Chondrocyte (in vitro differentiated cells): ENCODE measurements around the gene SCRN1. TPM values are rescaled to one million over a fixed set of nuclear protein-coding genes. Genes with fewer than 3 reads are reported as not detected.

Experiments
- DNase-seq: peaks from one replicate; pipeline ENCODE4 v3.0.0; 2021; ENCODE audit warnings: mixed read lengths, low spot score
- H3K27ac Mint-ChIP-seq: one replicate; pipeline ENCODE4 v1.8.0; 2021; ENCODE audit warnings: mild to moderate bottlenecking, moderate library complexity, mixed read lengths; ENCODE audit not compliant: unreplicated experiment
- H3K27me3 Mint-ChIP-seq: 2 replicates; pipeline ENCODE4 v1.8.0; 2021; ENCODE audit warnings: low read depth, mixed read lengths
- H3K36me3 Mint-ChIP-seq: 2 replicates; pipeline ENCODE4 v1.8.0; 2021; ENCODE audit warnings: low read depth, mixed read lengths
- H3K4me1 Mint-ChIP-seq: 2 replicates; pipeline ENCODE4 v1.8.0; 2021; ENCODE audit warnings: low read depth, mild to moderate bottlenecking, mixed read lengths
- H3K4me3 Mint-ChIP-seq: one replicate; pipeline ENCODE4 v1.8.0; 2021; ENCODE audit warnings: mild to moderate bottlenecking, moderate library complexity, mixed read lengths; ENCODE audit not compliant: unreplicated experiment
- H3K9me3 Mint-ChIP-seq: 2 replicates; pipeline ENCODE4 v1.8.0; 2021; ENCODE audit warnings: low read depth, mixed read lengths
- total RNA-seq: library from RNA; stranded (reverse); gene quantifications from 3 replicates; pipeline ENCODE4 v1.2.1, GENCODE V29; 2021
- TF ChIP-seq, protein P1 (sequence below): fragments of 200-600 bp; sonication (generic); IDR thresholded peaks from 2 replicates; pipeline ENCODE4 v1.5.0; 2021; ENCODE audit warnings: antibody characterized with exemption, mild to moderate bottlenecking, moderate library complexity

Gene SCRN1
- total RNA-seq, 1 donor from 2014 or later, result 129 TPM

DNA sequence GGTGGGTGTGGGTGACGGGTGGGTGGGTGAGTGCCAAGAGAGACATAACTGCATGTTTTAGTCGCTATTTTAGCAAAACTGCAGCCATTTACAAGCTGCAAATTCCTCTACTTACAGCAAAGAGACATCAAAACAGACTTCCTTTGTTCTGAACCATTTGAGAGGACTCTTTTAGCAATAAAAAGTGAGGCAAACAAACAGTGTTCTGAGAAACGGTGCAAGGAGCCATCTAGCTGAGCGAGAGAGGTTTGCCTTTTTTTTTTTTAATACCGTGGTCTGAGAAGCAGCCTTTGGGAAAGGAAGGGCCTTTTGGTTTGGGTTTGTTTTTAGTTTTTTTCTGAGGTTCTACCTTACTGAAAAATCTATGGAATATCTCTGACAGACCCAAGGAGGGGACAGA is 62.9 kb downstream of the SCRN1 start:
- no peaks in the 10 kb centered on the region for H3K27me3 Mint-ChIP-seq
- no peak for DNase-seq
- TF ChIP-seq, protein P1, sequence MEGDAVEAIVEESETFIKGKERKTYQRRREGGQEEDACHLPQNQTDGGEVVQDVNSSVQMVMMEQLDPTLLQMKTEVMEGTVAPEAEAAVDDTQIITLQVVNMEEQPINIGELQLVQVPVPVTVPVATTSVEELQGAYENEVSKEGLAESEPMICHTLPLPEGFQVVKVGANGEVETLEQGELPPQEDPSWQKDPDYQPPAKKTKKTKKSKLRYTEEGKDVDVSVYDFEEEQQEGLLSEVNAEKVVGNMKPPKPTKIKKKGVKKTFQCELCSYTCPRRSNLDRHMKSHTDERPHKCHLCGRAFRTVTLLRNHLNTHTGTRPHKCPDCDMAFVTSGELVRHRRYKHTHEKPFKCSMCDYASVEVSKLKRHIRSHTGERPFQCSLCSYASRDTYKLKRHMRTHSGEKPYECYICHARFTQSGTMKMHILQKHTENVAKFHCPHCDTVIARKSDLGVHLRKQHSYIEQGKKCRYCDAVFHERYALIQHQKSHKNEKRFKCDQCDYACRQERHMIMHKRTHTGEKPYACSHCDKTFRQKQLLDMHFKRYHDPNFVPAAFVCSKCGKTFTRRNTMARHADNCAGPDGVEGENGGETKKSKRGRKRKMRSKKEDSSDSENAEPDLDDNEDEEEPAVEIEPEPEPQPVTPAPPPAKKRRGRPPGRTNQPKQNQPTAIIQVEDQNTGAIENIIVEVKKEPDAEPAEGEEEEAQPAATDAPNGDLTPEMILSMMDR, result no peak
- H3K27ac Mint-ChIP-seq, result no peak overlapping the region
- H3K4me1 Mint-ChIP-seq, result peaks cover under 1% of the 10 kb centered on the region
- peaks cover 15% of the 10 kb centered on the region for H3K36me3 Mint-ChIP-seq
- H3K4me3 Mint-ChIP-seq, result no peak overlapping the region
- no peaks in the 10 kb centered on the region for H3K9me3 Mint-ChIP-seq

- Mint-ChIP-seq H3K27ac (no peak overlapping the region), H3K4me1 (peaks cover 3% of the 10 kb centered on the region), H3K9me3 (no peaks in the 10 kb centered on the region), H3K4me3 (no peak overlapping the region), H3K27me3 (no peaks in the 10 kb centered on the region), H3K36me3 (peaks cover 17% of the 10 kb centered on the region)
- no peak for DNase-seq
- TF ChIP-seq, protein P1, result no peak
Measured at GRCh38 chr7:29926216-29926615, 63.4 kb downstream of the SCRN1 start.

DNA sequence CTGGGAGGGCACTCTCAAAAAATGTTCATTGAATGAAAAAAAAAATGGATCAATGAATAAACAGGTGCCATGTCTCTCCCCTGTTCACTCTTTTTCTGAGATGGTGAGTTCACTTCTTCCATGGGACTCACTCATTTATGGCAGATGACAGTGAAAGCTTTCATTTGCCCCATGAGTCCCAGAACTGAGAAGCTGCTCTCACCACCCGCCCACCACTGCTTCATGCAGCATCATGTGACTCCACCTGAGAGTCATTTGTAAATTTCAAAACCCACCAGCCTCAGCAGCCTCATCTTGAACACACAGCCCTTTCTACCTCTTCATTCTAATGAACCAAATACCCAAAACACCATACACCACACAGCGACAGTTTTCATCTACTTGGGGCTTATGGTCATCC is 64.9 kb downstream of the SCRN1 start:
- peaks cover 16% of the 10 kb centered on the region for H3K36me3 Mint-ChIP-seq
- peaks cover 3% of the 10 kb centered on the region for H3K4me1 Mint-ChIP-seq
- TF ChIP-seq, protein P1, result no peak
- H3K4me3 Mint-ChIP-seq, result no peak overlapping the region
- DNase-seq, result no peak
- no peaks in the 10 kb centered on the region for H3K27me3 Mint-ChIP-seq
- H3K27ac Mint-ChIP-seq, result no peak overlapping the region
- H3K9me3 Mint-ChIP-seq, result no peaks in the 10 kb centered on the region

DNA sequence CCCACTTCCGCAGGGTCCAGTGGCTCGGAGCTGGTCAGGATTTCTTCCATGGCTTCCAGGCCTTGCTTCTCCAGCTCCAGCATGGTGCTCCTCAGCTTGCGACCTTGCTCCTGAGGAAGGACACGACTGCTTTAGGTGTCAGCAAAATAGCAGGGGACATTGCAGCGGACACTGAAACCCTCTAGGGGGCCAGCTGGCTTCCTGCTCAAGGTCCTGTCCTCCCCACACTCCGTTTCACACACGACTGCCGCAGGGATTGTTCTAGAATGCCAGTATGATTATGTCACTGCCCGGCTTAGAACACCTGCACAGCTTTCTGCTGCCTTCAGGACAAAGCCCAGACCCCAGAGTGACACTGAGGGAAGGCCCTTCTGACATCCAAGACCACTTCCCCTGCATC is 65.6 kb downstream of the SCRN1 start:
- no peaks in the 10 kb centered on the region for H3K9me3 Mint-ChIP-seq
- peaks cover 3% of the 10 kb centered on the region for H3K4me1 Mint-ChIP-seq
- no peaks in the 10 kb centered on the region for H3K27me3 Mint-ChIP-seq
- H3K4me3 Mint-ChIP-seq, result no peak overlapping the region
- TF ChIP-seq, protein P1, result no peak
- DNase-seq, result no peak
- H3K36me3 Mint-ChIP-seq, result peaks cover 21% of the 10 kb centered on the region
- H3K27ac Mint-ChIP-seq, result no peak overlapping the region

GRCh38 chr7:29922921-29923700 is 66.5 kb downstream of the SCRN1 start:
- H3K36me3 Mint-ChIP-seq, result peaks cover 24% of the 10 kb centered on the region
- no peak overlapping the region for H3K27ac Mint-ChIP-seq
- DNase-seq, result no peak
- no peaks in the 10 kb centered on the region for H3K27me3 Mint-ChIP-seq
- H3K9me3 Mint-ChIP-seq, result no peaks in the 10 kb centered on the region
- TF ChIP-seq, protein P1, result no peak
- no peak overlapping the region for H3K4me3 Mint-ChIP-seq
- H3K4me1 Mint-ChIP-seq, result peaks cover 3% of the 10 kb centered on the region
